Measurements from ENCODE around the gene DOCK4. TPM values are rescaled to one million over a fixed set of nuclear protein-coding genes. Genes with fewer than 3 reads are reported as not detected.

Gene DOCK4
- total RNA-seq, 1 experiment from 2014 or later = 3.4 TPM

GRCh38 chr7:112212571-112212970 lies 6.4 kb upstream of the DOCK4 start:
- Mint-ChIP-seq H3K9me3 (ENCODE audit: low read depth, unreplicated experiment) (no peaks in the 10 kb centered on the region), H3K4me1 (ENCODE audit: low read depth, unreplicated experiment) (peaks cover 23% of the 10 kb centered on the region), H3K4me3 (ENCODE audit: low read depth, unreplicated experiment) (no peak overlapping the region), H3K27ac (ENCODE audit: unreplicated experiment) (no peak overlapping the region), H3K27me3 (ENCODE audit: unreplicated experiment) (no peaks in the 10 kb centered on the region), H3K36me3 (ENCODE audit: insufficient read depth, unreplicated experiment) (peaks cover 3% of the 10 kb centered on the region)
- no TSS peak for BruUV-seq (replicated peaks)
- intact Hi-C loops (cut with micrococcal nuclease; ENCODE audit: unreplicated experiment) = loop anchor here (10.0 kb wide), 1 partner anchor 282 kb away; no protein-coding TSS in a partner anchor
- CTCF ChIA-PET = no interaction called here
- no peak for DNase-seq
- TF ChIP-seq, protein P1, sequence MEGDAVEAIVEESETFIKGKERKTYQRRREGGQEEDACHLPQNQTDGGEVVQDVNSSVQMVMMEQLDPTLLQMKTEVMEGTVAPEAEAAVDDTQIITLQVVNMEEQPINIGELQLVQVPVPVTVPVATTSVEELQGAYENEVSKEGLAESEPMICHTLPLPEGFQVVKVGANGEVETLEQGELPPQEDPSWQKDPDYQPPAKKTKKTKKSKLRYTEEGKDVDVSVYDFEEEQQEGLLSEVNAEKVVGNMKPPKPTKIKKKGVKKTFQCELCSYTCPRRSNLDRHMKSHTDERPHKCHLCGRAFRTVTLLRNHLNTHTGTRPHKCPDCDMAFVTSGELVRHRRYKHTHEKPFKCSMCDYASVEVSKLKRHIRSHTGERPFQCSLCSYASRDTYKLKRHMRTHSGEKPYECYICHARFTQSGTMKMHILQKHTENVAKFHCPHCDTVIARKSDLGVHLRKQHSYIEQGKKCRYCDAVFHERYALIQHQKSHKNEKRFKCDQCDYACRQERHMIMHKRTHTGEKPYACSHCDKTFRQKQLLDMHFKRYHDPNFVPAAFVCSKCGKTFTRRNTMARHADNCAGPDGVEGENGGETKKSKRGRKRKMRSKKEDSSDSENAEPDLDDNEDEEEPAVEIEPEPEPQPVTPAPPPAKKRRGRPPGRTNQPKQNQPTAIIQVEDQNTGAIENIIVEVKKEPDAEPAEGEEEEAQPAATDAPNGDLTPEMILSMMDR (IDR thresholded peaks at IDR 0.05; ENCODE audit: unreplicated experiment) = no peak

- peaks cover 15% of the 10 kb centered on the region for H3K36me3 Mint-ChIP-seq (ENCODE audit: insufficient read depth, unreplicated experiment)
- peak; percentile 19 for DNase-seq
- TF ChIP-seq, protein P1 (IDR thresholded peaks at IDR 0.05; ENCODE audit: unreplicated experiment) = no peak
- no TSS peak for BruUV-seq (replicated peaks)
- intact Hi-C loops (cut with micrococcal nuclease; ENCODE audit: unreplicated experiment) = loop anchor here (10.0 kb wide), 1 partner anchor 283 kb away; no protein-coding TSS in a partner anchor
- H3K27me3 Mint-ChIP-seq (ENCODE audit: unreplicated experiment) = no peaks in the 10 kb centered on the region
- no peaks in the 10 kb centered on the region for H3K9me3 Mint-ChIP-seq (ENCODE audit: low read depth, unreplicated experiment)
- peak overlapping the region; percentile 35 for H3K27ac Mint-ChIP-seq (ENCODE audit: unreplicated experiment)
- H3K4me1 Mint-ChIP-seq (ENCODE audit: low read depth, unreplicated experiment) = peaks cover 23% of the 10 kb centered on the region
- no peak overlapping the region for H3K4me3 Mint-ChIP-seq (ENCODE audit: low read depth, unreplicated experiment)
- CTCF ChIA-PET = no interaction called here
Measured at GRCh38 chr7:112211348-112211907, 5.2 kb upstream of the DOCK4 start.

- intact Hi-C loops (cut with micrococcal nuclease; ENCODE audit: unreplicated experiment) = loop anchor here (10.0 kb wide), 1 partner anchor 207 kb away; no protein-coding TSS in a partner anchor
- BruUV-seq (replicated peaks) = no TSS peak
- peaks cover 33% of the 10 kb centered on the region for H3K36me3 Mint-ChIP-seq (ENCODE audit: insufficient read depth, unreplicated experiment)
- peak overlapping the region; percentile 96 for H3K4me3 Mint-ChIP-seq (ENCODE audit: low read depth, unreplicated experiment)
- TF ChIP-seq, protein P1 (IDR thresholded peaks at IDR 0.05; ENCODE audit: unreplicated experiment) = no peak
- peak overlapping the region; percentile 76 for H3K27ac Mint-ChIP-seq (ENCODE audit: unreplicated experiment)
- peaks cover 26% of the 10 kb centered on the region for H3K27me3 Mint-ChIP-seq (ENCODE audit: unreplicated experiment)
- no peaks in the 10 kb centered on the region for H3K9me3 Mint-ChIP-seq (ENCODE audit: low read depth, unreplicated experiment)
- no peak for DNase-seq
- CTCF ChIA-PET = no interaction called here
- H3K4me1 Mint-ChIP-seq (ENCODE audit: low read depth, unreplicated experiment) = peaks cover 36% of the 10 kb centered on the region
Measured at GRCh38 chr7:112207765-112208164, 1.6 kb upstream of the DOCK4 start.

GRCh38 chr7:112206991-112207592 lies 893 bp upstream of the DOCK4 start:
- CTCF ChIA-PET = interaction anchor here (0.8 to 1.5 kb wide), 2 partner anchors 8 to 276 kb away, joined by 3 read pairs; no protein-coding TSS in a partner anchor
- DNase-seq = no peak
- TF ChIP-seq, protein P1 (IDR thresholded peaks at IDR 0.05; ENCODE audit: unreplicated experiment) = no peak
- Mint-ChIP-seq H3K36me3 (ENCODE audit: insufficient read depth, unreplicated experiment) (peaks cover 33% of the 10 kb centered on the region), H3K9me3 (ENCODE audit: low read depth, unreplicated experiment) (no peaks in the 10 kb centered on the region), H3K27me3 (ENCODE audit: unreplicated experiment) (peaks cover 26% of the 10 kb centered on the region), H3K27ac (ENCODE audit: unreplicated experiment) (peak overlapping the region; percentile 76), H3K4me3 (ENCODE audit: low read depth, unreplicated experiment) (peak overlapping the region; percentile 96), H3K4me1 (ENCODE audit: low read depth, unreplicated experiment) (peaks cover 30% of the 10 kb centered on the region)
- TSS peak; percentile 56 for BruUV-seq (replicated peaks)
- intact Hi-C loops (cut with micrococcal nuclease; ENCODE audit: unreplicated experiment) = loop anchor here (10.0 kb wide), 1 partner anchor 208 kb away; no protein-coding TSS in a partner anchor

All from Calu3 (cell line).